ENCODE measurements around the gene MCCC2. TPM values are rescaled to one million over a fixed set of nuclear protein-coding genes. Genes with fewer than 3 reads are reported as not detected.

Gene MCCC2
- total and polyA plus RNA-seq, 2 of the 8 experiments (the other 6 are each of a cell fraction or from before 2014, with no cell fraction given): 71.7 to 86.6 TPM

DNA sequence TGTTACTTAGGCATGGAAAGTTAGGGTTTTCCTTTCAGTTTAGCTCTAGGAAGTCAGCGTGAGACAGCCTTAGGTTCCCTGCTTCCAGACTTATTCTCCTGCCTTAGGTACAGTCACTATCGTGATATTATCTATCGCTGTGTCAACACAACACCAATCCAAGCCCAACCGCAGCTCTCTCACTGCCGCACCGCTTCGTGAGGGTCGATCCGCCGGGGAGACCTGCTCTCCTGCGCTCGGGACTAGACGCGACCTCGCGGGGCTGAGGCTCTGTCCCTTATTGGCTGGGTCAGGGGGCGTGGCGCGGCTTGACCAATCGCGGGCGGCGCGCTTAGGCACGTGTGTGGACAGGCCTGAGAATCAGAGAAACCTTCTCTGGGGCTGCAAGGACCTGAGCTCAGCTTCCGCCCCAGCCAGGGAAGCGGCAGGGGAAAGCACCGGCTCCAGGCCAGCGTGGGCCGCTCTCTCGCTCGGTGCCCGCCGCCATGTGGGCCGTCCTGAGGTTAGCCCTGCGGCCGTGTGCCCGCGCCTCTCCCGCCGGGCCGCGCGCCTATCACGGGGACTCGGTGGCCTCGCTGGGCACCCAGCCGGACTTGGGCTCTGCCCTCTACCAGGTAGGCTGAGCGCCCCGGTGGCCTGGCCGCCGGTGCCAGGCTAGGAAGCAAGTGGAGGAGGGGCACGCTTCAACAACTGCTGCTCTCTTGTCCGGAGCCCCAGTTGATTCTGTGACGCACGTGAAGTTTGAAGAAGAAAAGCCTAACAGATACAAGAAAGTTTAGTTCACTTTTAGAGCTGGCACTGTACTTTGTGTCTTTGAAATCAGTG, at the start of gene MCCC2 (continued):
- TF ChIP-seq TEAD4 (IDR thresholded peaks at IDR 0.05; ENCODE audit: low read depth, low read length) (no peak), JUN (IDR thresholded peaks at IDR 0.05; ENCODE audit: low read depth, low read length) (no peak), CHD7 (IDR thresholded peaks at IDR 0.05; ENCODE audit: insufficient replicate concordance, low read length) (no peak), EP300 (IDR thresholded peaks at IDR 0.05; ENCODE audit: borderline replicate concordance in 1 of 2, low read depth in 2 of 2, low read length in 2 of 2) (0 out of 3 replicates have a peak, but pooled peaks of 1 of the 2 experiments have one; percentile 19), TAF7 (optimal IDR thresholded peaks at IDR 0.05; ENCODE audit: borderline replicate concordance, low read depth, low read length) (peak; percentile 64), SP4 (IDR thresholded peaks at IDR 0.05; ENCODE audit: low read length) (no peak; the same call in 1 of the 2 replicates), NANOG (IDR thresholded peaks at IDR 0.05; ENCODE audit: insufficient read depth, low read depth, low read length, poor library complexity, severe bottlenecking) (no peak)

Measured in H1 (cell line).